Upper lobe of right lung (tissue), 1 donor: ENCODE measurements around the gene EPS8L3. TPM values are rescaled to one million over a fixed set of nuclear protein-coding genes. Genes with fewer than 3 reads are reported as not detected.

Source experiments
- ATAC-seq: fragments of 200-7000 bp; cut with Tn5 transposase; one replicate; pipeline ENCODE4 v1.9.1; 2020; ENCODE audit warnings: mild to moderate bottlenecking, moderate library complexity
- DNase-seq: peaks from one replicate; pipeline ENCODE4 v3.0.0-alpha.2; 2020
- H3K27ac ChIP-seq: fragments of 200-600 bp; one replicate; pipeline ENCODE4 v1.8.0; 2022
- H3K27me3 ChIP-seq: fragments of 200-600 bp; one replicate; pipeline ENCODE4 v1.8.0; 2022; ENCODE audit warnings: mild to moderate bottlenecking
- H3K36me3 ChIP-seq: fragments of 200-600 bp; one replicate; pipeline ENCODE4 v1.8.0; 2022
- H3K4me1 ChIP-seq: fragments of 200-600 bp; one replicate; pipeline ENCODE4 v1.8.0; 2022
- H3K4me3 ChIP-seq: fragments of 200-600 bp; one replicate; pipeline ENCODE4 v1.8.0; 2022; ENCODE audit warnings: mild to moderate bottlenecking
- H3K9me3 ChIP-seq: fragments of 200-600 bp; one replicate; pipeline ENCODE4 v1.8.0; 2022
- CTCF ChIP-seq: fragments of 200-600 bp; IDR thresholded peaks from one replicate; pipeline ENCODE4 v1.8.0; 2022; ENCODE audit warnings: antibody characterized with exemption
- intact Hi-C: fragments of 100-400 bp; cut with DNase I; formaldehyde crosslinking; loops from one replicate; pipeline ENCODE4 v1.11.0; 2022
- total RNA-seq: library from RNA; stranded (reverse); fragmentation: NEBNext Ultra II Directional; extraction: Animal tissue kit (Norgen Biotek cat#: 25700); gene quantifications from one replicate; pipeline ENCODE4 v1.2.1, GENCODE V29; 2021
- donor health status: DM: no; HTN: yes; CAD: no; lungs with severe emphysema.

EPS8L3 gene
- total RNA-seq, 1 donor from 2014 or later, result not detected

- Histone ChIP-seq H3K36me3 (no peaks in the 10 kb centered on the region), H3K27me3 (no peaks in the 10 kb centered on the region), H3K4me3 (no peak overlapping the region), H3K4me1 (no peaks in the 10 kb centered on the region), H3K27ac (no peak overlapping the region), H3K9me3 (no peaks in the 10 kb centered on the region)
- no peak for TF ChIP-seq CTCF
- no peak for DNase-seq
- intact Hi-C loops, result no loop called here
- ATAC-seq, result no peak
Measured at GRCh38 chr1:109732390-109732881, 31.3 kb downstream of the EPS8L3 start.

GRCh38 chr1:109730666-109731065 lies 33.1 kb downstream of the EPS8L3 start:
- Histone ChIP-seq H3K9me3 (no peaks in the 10 kb centered on the region), H3K4me1 (no peaks in the 10 kb centered on the region), H3K4me3 (no peak overlapping the region), H3K36me3 (no peaks in the 10 kb centered on the region), H3K27ac (no peak overlapping the region), H3K27me3 (no peaks in the 10 kb centered on the region)
- TF ChIP-seq CTCF, result no peak
- ATAC-seq, result no peak
- intact Hi-C loops, result no loop called here
- DNase-seq, result no peak

- H3K4me1 ChIP-seq, result no peaks in the 10 kb centered on the region
- ATAC-seq (peak; percentile 72), DNase-seq (no peak)
- no peak overlapping the region for H3K27ac ChIP-seq
- H3K27me3 ChIP-seq, result no peaks in the 10 kb centered on the region
- no peak for TF ChIP-seq CTCF
- intact Hi-C loops, result no loop called here
- no peaks in the 10 kb centered on the region for H3K36me3 ChIP-seq
- H3K9me3 ChIP-seq, result no peaks in the 10 kb centered on the region
- H3K4me3 ChIP-seq, result no peak overlapping the region
Measured at GRCh38 chr1:109728870-109729269, 34.9 kb downstream of the EPS8L3 start.

GRCh38 chr1:109726728-109727373 lies 36.9 kb downstream of the EPS8L3 start:
- no peak overlapping the region for H3K27ac ChIP-seq
- H3K4me3 ChIP-seq, result no peak overlapping the region
- no peak for TF ChIP-seq CTCF
- H3K27me3 ChIP-seq, result no peaks in the 10 kb centered on the region
- H3K36me3 ChIP-seq, result no peaks in the 10 kb centered on the region
- intact Hi-C loops, result no loop called here
- ATAC-seq, result no peak
- no peak for DNase-seq
- H3K4me1 ChIP-seq, result no peaks in the 10 kb centered on the region
- no peaks in the 10 kb centered on the region for H3K9me3 ChIP-seq

GRCh38 chr1:109726007-109726406 lies 37.7 kb downstream of the EPS8L3 start:
- Histone ChIP-seq H3K4me1 (no peaks in the 10 kb centered on the region), H3K9me3 (no peaks in the 10 kb centered on the region), H3K4me3 (no peak overlapping the region), H3K27me3 (no peaks in the 10 kb centered on the region), H3K27ac (no peak overlapping the region), H3K36me3 (no peaks in the 10 kb centered on the region)
- intact Hi-C loops, result no loop called here
- no peak for ATAC-seq
- TF ChIP-seq CTCF, result no peak
- no peak for DNase-seq

GRCh38 chr1:109725510-109725909 lies 38.2 kb downstream of the EPS8L3 start:
- H3K27ac ChIP-seq, result no peak overlapping the region
- ATAC-seq (no peak), DNase-seq (no peak)
- H3K4me3 ChIP-seq, result no peak overlapping the region
- no peak for TF ChIP-seq CTCF
- no peaks in the 10 kb centered on the region for H3K27me3 ChIP-seq
- intact Hi-C loops, result no loop called here
- H3K9me3 ChIP-seq, result no peaks in the 10 kb centered on the region
- H3K36me3 ChIP-seq, result no peaks in the 10 kb centered on the region
- no peaks in the 10 kb centered on the region for H3K4me1 ChIP-seq
